HG03432 (cell line): Measurements from ENCODE around the gene BAIAP2L2.
"Not testable (repeated sequence)": the region's sequence is repeated elsewhere in the genome, so short reads cannot be mapped to it uniquely, and the experiment has no call there.

Source experiments
- ATAC-seq: cut with Tn5 transposase; IDR thresholded peaks from one replicate; pipeline ENCODE4 v1.9.1; 2021; ENCODE audit warnings: mild to moderate bottlenecking, moderate library complexity; ENCODE audit not compliant: unreplicated experiment

BAIAP2L2 gene

GRCh38 chr22:38082986-38083710, 27.3 kb downstream of the BAIAP2L2 start:
- no peak for ATAC-seq

GRCh38 chr22:38081941-38082828, 28.3 kb downstream of the BAIAP2L2 start:
- no peak for ATAC-seq

GRCh38 chr22:38081636-38081940, 28.9 kb downstream of the BAIAP2L2 start:
- no peak for ATAC-seq

GRCh38 chr22:38080850-38081635, 29.4 kb downstream of the BAIAP2L2 start:
- no peak for ATAC-seq

GRCh38 chr22:38080474-38080849, 30.0 kb downstream of the BAIAP2L2 start:
- no peak for ATAC-seq

- no peak for ATAC-seq
Observed at GRCh38 chr22:38079804-38080203, 30.7 kb downstream of the BAIAP2L2 start.

- not testable (repeated sequence) for ATAC-seq
Observed at GRCh38 chr22:38079208-38079607, 31.3 kb downstream of the BAIAP2L2 start.

- ATAC-seq: no peak
Observed at GRCh38 chr22:38078046-38078840, 32.2 kb downstream of the BAIAP2L2 start.

GRCh38 chr22:38077595-38077994, 32.9 kb downstream of the BAIAP2L2 start:
- no peak for ATAC-seq

- ATAC-seq: no peak
Observed at GRCh38 chr22:38077096-38077495, 33.4 kb downstream of the BAIAP2L2 start.

GRCh38 chr22:38075961-38076360, 34.5 kb downstream of the BAIAP2L2 start:
- ATAC-seq: no peak

GRCh38 chr22:38075105-38075825, 35.2 kb downstream of the BAIAP2L2 start:
- ATAC-seq: no peak

- no peak for ATAC-seq
Observed at GRCh38 chr22:38074181-38075104, 36.0 kb downstream of the BAIAP2L2 start.

GRCh38 chr22:38073150-38074130, 37.0 kb downstream of the BAIAP2L2 start:
- no peak for ATAC-seq

- ATAC-seq: no peak
Observed at GRCh38 chr22:38072322-38073149, 37.9 kb downstream of the BAIAP2L2 start.

- no peak for ATAC-seq
Observed at GRCh38 chr22:38071421-38072321, 38.8 kb downstream of the BAIAP2L2 start.
